Heart left ventricle (tissue), 13 donors: ENCODE measurements around the gene KLF7.

ENCODE experiments used
- POLR2A ChIP-seq, 2 donors: fragments of 450-650 bp; IDR thresholded peaks; one replicate each; pipeline ENCODE4 v1.6.1; 2017; ENCODE audit warnings: antibody characterized with exemption in 2 of 2, mild to moderate bottlenecking in 2 of 2, moderate library complexity in 2 of 2
- TF ChIP-seq, protein P1 (sequence below), 12 donors: fragments of 200-600 bp; sonication (generic) in 4 of 12; IDR thresholded peaks; one replicate each; pipeline versions ENCODE4 v1.5.0 to v1.8.0; 2018 to 2022; ENCODE audit warnings: antibody characterized with exemption in 12 of 12, mild to moderate bottlenecking in 5 of 12
- donor health status: ischemic (EF 13 %, LVEDD 7.1; RV severe dilation, severe dysfunction).
- donor health status: DM: no; HTN: yes; CAD: no.
- donor health status: DM: no; HTN: no; CAD: no.
- donor health status: ischemic (EF 25% LVEDD 6.9; RV normal size, moderate dysfunction).
- donor health status: ischemic (EF 25% LVEDD 5.7; RV mildly dilated, moderate dysfunction).
- donor health status: ischemic (EF 35%, LVEDD 5.7; RV mildly dilated, moderate dysfunction).
- donor health status: nonischemic (EF 11% LVEDD 7.7; RV severe dilation, severe dysfunction).
- donor health status: DM: yes; HTN: yes; CAD: no.
- donor health status: PGD.
- donor health status: ischemic (EF 29% LVEDD 5.4; RV normal size, mild dysfunction).
- donor health status: nonischemic (EF 23%, LVEDD 6.1; RV moderate dilation, normal function).

DNA sequence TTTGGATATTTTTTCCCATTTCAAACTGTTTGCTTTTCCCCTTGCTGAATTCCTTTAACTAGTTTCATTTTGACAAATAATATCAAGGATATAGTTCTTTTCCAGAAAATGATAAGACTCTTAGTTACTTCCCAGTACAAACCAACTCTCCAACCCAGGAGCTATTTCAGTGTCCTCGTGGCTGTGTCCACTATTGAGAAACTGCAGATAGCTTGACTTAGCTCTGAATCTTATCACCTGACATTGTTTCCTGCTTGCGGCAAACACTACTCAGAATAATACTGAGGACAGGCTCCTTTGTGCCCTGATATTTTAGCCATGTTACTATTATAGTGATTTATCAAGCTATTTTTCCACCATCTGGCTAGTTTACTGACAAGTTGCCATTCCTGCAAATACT lies 74.6 kb downstream of the KLF7 start:
- TF ChIP-seq, protein P1, sequence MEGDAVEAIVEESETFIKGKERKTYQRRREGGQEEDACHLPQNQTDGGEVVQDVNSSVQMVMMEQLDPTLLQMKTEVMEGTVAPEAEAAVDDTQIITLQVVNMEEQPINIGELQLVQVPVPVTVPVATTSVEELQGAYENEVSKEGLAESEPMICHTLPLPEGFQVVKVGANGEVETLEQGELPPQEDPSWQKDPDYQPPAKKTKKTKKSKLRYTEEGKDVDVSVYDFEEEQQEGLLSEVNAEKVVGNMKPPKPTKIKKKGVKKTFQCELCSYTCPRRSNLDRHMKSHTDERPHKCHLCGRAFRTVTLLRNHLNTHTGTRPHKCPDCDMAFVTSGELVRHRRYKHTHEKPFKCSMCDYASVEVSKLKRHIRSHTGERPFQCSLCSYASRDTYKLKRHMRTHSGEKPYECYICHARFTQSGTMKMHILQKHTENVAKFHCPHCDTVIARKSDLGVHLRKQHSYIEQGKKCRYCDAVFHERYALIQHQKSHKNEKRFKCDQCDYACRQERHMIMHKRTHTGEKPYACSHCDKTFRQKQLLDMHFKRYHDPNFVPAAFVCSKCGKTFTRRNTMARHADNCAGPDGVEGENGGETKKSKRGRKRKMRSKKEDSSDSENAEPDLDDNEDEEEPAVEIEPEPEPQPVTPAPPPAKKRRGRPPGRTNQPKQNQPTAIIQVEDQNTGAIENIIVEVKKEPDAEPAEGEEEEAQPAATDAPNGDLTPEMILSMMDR (IDR thresholded peaks at IDR 0.05) = no peak
- no peak for TF ChIP-seq POLR2A (IDR thresholded peaks at IDR 0.05)
